ENCODE results near the gene BMI1.

BMI1 gene

DNA sequence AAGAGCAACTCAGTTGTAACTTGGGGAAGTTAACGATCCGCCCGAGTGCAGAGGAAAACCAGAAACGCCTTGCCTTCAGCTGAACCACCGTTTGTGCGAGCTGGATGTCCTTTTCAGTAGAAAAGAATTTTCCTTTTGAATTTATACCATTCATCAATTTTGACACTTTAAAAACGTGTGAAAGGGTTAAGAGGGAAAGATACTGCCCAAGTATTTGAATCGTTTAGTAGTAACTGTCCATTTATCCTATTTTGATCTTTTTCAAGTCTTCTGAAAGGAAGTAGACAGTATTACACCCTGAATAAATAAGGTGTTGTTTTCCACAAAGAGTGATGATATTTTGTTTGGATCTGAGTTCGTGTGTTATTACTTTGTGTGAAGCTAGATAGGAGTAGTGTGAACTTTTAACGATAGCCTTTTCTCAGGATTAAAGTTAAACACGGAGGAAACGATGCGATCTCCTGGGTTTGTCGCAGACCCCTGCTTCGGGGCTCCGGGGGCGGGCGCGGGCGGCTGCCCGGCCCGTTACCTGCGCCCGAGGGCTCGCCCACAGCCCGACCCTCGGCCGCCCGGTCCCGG lies 830 bp upstream of the BMI1 start:
- no peak for DNase-seq (ENCODE audit: low read depth in 2 of 2)

DNA sequence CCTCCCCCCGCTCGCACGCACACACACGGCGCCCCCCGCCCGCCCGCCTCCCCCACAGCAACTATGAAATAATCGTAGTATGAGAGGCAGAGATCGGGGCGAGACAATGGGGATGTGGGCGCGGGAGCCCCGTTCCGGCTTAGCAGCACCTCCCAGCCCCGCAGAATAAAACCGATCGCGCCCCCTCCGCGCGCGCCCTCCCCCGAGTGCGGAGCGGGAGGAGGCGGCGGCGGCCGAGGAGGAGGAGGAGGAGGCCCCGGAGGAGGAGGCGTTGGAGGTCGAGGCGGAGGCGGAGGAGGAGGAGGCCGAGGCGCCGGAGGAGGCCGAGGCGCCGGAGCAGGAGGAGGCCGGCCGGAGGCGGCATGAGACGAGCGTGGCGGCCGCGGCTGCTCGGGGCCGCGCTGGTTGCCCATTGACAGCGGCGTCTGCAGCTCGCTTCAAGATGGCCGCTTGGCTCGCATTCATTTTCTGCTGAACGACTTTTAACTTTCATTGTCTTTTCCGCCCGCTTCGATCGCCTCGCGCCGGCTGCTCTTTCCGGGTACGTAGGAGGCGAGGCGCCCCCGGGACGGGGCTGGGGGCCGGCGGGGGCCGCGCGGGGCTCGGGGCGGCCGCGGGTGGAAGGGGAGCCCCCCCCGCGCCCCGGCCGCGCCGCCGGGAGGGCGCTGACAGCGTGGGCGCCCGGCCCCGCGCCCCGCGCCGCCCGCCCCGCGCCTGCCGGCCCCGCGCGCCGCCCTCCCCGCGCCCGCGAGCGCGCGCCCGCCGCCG lies 441 bp downstream of the BMI1 start:
- no peak for DNase-seq (ENCODE audit: low read depth in 2 of 2)

DNA sequence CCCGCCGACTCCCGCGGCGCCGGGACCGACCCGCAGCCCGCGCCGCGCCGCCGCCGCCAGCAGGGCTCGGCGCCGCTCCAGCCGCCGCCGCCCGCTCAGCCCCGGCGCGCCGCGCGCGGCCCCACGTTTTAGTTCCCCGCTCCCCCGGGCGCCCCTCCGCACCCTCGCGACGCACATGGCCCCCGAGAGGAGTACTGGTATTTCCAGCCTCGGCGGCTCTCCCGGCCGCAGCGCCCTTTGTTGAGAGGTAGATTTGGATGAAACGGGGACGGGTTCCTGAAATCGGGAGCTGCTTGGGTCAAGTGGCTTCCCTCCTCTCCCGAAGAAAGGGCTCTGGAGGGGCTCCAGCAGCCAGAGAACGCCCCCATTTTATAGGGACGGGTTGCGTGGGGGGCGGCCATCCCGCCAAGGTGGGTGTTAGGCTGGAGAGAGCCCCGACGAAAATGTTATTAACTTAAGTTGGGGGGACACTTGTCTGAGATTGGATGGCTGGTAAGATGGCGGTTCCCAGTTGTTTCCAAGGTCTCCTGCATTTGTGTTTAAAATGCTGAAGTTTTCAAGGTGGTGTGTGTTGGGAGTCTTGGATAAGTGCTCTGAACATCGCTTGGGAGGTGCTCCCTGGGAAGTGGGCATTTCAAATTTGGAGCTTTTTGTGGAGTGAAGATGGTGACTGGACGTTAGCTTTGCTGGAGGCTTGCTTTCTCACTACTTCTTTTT lies 1.2 kb downstream of the BMI1 start:
- no peak for DNase-seq (ENCODE audit: low read depth in 2 of 2)

DNA sequence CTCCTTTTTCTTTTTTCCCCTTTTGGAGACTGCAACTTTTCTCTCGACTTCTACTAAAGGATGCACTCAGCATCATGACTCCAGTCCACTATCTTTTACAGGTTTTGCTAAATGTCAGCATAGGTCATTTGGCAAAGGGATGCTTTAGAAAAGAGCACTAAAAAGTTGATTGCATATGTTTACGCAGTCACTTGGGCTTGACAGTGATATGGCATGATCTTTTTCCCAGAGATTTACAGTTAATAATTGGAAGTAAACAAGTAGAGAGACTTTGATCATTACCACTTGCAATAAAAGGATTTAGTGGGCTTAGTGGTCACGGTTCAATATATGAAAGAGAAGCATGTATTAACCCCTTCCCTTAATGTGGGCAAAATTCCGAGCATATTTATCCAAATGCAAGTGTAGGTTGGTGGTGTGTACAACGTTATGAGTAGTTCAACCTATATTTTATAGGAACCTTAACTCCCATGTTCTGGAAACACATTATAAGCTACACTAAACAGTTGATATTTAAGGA lies 1.8 kb downstream of the BMI1 start:
- DNase-seq (ENCODE audit: low read depth in 2 of 2), result no peak

DNA sequence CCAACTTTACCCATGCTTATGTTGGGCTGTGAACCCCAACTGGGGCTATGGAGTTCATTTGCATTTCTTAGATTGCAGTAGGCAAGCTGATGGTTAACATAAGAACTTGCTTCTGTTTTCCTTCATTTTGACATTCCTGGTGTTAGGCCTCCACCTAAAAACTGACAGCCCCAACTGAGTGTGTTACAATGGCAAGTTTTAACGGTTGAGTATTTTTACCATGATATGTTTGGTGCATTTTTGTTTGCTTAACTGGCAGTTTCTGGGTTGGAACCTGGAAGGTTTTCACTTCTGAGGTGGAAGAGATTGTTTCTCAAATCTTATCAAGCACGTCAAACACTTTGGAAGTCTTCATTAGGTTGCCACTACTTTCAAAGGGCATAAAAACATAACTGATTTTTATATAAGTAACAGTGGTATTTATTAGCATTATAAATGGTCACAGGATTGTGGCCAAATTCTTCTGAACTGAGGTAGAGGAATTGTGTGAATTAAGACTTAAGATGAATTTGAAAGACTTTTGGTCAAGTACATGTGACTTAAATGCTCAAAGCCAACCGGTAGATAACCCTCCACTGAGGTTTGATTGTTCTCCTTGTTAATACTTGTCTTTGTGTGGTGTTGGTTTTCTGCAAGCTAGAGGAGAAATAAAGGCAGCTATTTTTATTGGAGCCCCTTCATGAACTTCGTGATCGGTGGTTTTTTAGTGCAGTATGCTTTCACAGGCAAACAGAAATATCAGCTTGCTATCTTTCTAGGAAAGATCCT lies 2.8 kb downstream of the BMI1 start:
- no peak for DNase-seq (ENCODE audit: low read depth in 2 of 2)

DNA sequence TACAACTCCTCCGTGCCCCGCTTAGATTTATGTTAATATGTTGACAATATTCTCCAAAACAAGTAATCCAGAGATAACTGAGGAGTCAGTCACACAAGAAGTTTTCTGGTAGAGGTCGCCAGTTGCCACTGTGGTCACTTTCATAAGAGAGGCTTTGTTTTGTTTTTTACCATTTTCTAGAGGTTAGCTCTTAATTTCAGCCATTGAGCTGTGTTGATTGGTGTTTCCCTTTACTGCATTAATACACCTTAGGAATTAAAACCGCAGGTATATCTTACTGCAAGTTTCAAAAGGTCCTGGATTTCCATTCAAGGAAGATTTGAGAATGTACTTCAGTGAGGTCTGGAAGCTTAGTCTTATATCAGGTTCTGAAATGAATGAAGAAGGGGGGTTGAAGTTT lies 3.5 kb downstream of the BMI1 start:
- DNase-seq (ENCODE audit: low read depth in 2 of 2), result no peak

DNA sequence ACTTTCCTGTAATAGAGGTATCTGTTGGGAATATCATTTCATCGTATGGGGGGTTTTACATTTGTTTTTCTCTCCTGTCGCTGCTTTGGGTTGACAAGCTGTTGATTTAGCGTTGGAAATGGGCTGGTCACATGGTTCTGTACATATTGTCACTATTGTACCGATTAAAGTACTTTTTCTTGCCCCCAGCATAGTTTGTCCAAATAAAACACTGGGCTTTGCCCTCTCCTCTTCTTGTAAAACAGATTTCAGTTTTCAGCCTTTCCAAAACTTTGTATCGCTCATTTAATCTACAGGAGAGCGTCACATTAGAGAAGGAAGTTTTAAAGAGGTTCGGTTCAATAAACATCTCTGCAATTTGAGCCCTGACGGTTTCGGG lies 4.0 kb downstream of the BMI1 start:
- no peak for DNase-seq (ENCODE audit: low read depth in 2 of 2)

DNA sequence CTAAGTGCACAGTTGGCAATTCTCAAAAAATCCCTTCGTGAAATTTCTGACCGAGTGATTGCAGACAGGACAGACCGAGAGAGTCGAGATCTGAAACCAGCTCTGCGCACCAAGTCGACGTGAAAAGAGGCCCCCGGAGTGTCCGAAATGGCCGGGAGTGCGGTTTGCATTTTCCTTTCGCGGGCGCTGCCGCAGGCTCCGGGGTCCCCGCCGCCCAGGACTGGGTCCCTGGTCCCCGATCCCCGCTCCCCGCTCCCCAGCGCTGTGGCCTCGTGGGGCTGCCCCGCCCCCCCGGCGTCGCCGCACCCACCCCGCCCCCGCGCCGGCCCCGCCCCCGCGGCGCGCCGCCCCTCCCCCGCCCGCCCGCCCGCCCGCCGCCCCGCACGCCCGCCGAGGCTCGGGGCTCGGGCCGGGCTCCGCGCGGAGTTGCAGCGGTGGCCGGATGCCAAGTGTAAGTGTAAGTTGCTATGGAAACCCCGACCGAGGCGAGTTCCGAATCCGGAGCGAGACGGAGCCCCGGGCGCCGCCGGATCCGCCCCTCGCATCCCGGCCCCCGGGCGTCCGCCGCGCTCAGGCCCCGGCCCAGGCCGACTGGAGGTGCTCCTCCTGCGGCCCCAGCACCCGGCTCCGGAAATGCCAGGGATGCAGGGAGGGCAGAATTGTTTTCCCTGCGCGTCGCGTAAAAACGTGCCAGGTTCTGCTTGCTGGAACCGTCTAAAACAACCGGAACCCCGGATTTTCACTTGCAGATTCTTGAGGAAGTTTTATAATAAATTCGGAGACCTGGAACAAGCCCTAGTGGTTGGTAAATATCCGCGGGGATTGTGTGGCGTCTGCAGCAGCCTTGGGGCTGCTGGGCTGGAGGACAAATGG lies 4.6 kb downstream of the BMI1 start:
- no peak for DNase-seq (ENCODE audit: low read depth in 2 of 2)

DNA sequence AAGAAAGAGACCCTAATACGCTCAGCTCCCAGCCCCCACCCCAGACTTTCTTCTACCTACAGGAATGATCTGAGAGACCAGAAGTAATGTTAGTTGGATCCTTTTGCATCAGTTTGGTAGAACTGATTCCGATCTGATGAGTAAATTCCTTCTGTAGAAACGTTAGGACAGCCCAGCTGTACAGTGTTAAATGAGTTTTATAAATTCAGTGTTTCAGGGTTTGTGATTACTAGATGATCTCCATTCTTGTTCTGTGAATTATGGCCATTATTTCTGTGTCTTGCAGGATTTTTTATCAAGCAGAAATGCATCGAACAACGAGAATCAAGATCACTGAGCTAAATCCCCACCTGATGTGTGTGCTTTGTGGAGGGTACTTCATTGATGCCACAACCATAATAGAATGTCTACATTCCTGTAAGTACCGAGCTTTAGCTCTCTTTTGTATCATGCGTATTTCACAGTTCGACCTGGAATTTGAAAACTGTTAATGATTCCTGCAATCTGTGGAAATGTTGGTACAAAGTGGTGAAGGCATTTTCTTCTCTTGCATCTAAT lies 5.3 kb downstream of the BMI1 start:
- DNase-seq (ENCODE audit: low read depth in 2 of 2), result no peak

DNA sequence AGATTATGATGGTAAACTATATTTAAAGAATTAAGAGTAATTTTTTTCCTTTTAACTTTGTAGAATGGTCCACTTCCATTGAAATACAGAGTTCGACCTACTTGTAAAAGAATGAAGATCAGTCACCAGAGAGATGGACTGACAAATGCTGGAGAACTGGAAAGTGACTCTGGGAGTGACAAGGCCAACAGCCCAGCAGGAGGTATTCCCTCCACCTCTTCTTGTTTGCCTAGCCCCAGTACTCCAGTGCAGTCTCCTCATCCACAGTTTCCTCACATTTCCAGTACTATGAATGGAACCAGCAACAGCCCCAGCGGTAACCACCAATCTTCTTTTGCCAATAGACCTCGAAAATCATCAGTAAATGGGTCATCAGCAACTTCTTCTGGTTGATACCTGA lies 8.3 kb downstream of the BMI1 start:
- no peak for DNase-seq (ENCODE audit: low read depth in 2 of 2)

DNA sequence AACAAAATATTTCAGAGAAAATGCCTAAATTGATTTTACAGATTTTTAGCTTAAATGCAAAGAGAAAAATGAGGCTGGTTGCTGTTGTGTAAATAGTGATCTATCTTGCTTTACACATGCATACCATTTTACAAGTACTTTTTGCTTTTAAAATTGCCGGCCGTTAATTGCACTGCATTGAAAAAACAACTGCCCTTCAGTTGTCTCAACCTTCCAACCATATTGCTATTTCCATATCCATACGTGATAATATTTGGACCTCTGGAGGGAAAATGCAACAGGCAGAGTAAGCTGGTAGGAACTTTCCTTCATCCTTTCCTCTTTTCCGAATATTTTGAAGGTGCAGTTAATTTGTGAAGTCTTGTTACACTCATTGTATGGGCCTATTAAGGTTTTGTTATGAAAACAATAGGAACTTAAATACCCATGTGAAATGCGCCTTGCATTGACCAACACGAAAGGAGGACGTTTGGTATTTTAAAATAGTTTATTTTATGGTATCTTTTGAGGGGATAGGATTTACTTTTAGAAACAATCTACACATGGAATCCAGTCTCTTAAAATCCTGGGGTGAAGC lies 11.3 kb downstream of the BMI1 start:
- no peak for DNase-seq (ENCODE audit: low read depth in 2 of 2)

DNA sequence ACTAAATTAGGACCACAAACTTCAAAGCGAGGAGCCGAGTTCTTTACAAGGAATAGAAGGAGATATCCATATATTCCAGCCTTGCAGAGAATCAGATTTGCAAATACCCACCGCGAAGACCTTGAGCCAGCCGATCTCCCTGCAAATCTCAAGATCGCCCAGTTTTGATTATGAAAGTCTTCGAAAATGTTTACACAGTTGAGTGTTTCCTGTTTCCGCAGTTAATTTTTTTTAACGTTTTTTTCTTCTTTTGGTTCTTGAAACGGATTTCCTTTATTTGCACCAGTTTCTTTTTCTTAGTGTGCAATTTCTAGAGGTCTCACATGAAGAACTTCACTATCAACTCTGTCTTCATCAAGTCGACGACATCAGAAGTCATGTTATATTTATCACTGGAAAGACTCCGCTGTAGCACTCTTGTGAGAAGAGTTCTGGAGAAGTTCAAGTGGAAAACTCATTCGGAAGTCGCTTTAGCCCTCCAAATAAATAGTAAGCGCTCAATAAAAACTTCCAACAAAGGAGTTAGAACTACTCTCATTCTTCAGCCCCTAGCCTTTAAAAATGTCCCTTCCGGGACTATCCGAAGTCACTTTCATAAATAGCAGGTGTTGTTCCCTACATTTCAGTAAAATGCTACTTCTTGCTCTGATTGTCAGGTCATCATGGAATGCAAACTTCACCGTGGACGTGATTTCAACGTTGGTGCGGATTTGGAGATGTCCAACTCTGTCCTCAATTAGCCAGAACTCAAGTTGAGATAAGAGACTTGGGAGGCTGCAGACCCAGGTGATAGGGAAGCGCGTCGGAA lies 12.5 kb downstream of the BMI1 start:
- DNase-seq (ENCODE audit: low read depth in 2 of 2), result no peak

DNA sequence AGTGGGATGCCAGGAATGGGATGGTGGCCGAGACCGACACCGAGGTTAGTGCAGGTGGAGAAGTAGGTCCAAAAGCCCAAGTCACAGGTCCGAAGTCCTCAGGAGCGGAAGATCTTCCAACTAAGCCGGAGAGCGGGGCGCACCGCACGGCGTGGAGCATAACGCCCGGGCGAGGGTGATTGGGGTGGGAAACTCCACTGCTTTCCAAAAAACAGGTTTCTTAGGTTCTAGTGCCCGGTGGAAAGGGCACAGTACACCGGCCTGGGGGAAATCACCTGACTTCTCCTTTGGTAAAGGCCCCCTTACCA lies 13.0 kb downstream of the BMI1 start:
- DNase-seq (ENCODE audit: low read depth in 2 of 2), result no peak

DNA sequence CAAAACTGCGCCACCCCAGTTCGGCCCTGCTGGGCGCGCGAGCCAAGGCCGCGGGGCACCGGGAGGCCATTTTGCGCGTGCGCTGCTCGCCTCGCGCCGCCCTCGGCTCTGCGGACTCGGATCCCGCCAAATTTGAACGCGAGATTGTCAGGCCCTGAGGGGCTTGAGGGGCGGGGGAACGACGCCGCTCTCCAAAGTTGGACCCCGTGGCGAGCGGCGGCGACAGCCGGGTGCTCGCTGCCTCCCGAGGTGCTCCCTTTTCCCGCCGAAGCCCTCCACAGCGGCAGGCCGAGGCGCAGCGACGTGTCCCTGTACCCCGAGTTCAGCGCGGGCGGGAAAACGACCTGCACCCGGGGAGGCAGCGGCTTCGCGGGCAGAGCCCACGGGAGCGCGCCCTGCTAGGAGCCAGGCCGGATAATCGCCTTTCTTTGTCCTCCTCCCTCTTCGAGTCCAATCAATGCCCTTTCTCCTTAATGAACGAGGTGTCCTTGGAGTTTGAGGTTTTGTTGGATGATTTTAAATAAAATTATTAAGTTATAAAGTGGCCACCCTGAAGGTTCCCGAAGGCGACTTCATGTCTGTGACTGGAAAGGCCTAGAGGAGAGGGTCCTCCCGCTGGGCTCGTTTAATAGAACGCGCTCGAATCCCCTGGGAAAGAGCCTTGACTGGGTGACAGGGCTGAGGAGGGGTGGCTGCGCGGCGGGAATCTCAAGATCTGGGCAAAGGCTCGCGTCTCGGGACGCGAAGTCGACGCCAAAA lies 13.7 kb downstream of the BMI1 start:
- no peak for DNase-seq (ENCODE audit: low read depth in 2 of 2)

DNA sequence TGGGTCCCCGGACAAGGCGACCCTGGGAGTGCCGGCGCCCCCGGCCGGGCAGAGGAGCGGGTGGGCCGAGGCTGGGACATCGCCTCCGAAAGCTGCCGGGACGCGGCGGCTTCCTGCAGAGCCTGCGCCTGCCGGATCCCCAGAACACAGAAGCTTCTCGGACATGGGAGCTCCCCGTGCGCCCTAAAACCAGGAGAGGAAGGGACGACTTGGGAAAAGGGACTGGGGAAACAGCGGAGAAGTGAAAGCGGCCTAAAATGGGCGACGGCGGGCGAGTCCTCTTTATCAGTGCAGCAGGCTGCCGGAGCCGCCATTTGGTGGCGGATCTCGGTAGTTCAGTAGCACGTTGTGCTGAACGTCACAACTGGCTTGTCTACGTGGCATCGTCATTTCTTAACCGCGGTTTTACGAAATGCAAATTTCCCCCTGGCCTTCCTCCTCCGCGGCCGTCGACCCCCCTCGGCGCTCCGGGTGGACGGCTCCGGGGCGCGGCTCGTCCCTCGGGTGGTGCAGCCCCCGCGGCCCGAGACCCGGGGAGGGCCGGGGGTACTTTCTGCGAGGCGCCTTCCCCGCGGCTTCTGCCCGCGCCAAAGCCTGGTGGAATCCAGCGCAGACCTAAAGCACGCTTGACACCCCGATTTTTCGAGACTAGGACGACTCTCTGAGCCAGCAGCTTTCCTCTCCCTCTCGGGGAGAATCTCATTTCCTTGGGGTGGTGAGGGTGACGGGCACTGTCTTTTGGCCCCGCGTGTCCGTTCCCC lies 14.5 kb downstream of the BMI1 start:
- DNase-seq (ENCODE audit: low read depth in 2 of 2), result no peak

DNA sequence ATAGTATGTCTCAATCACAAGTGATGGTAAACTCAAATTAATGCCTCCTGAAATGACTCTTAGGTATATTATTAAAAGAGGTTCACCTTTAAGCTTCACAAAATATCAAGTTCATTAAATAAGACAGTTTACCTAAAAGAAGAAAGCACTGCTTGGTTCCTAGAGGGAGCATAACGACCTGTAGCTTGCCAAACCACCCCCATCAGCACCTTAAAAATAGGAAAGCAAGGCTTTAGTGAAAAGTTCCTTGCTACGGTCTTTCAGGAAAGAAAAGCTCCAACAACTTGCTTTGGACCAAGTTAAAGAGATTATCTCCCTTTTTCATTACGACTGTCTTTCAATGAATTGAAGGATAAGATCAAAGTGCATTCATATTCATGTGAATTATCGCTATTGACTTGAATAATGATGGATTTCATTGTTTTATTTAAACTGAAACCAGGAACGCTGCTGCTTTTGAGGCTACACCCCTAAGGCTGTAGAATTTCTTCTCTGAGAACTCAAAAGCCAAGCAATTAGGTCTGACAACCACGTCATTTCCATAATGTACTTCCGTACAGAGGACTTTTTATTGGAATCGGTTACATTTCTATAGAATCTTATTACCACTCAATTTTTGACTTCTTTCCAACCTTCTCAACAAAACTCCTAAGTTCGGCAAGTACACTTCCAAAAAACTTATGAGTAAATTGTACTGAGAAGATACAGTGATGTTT lies 17.4 kb downstream of the BMI1 start:
- DNase-seq (ENCODE audit: low read depth in 2 of 2), result no peak

DNA sequence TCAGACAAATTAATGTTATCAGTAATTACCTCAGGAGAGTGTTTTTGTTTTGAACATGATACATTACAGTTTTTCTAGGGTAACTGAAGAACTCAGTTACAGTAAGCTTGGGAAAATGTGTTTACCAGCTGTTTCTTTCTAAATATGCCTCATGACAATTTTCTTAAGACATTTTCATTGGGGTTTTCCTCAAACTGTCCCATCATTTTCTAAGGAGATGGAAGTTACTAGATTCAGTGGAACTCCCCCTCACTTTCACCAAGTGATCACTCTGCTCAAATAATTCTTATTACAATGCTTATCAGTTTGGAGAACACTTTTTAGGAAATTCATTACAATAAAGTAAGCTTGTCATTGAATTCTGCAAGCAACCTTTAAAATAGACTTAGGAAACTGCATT lies 18.0 kb downstream of the BMI1 start:
- DNase-seq (ENCODE audit: low read depth in 2 of 2), result no peak

Data from stimulated activated CD8-positive, alpha-beta memory T cell treated with anti-CD3 and anti-CD28 coated beads, Interleukin-7, amount 100 ng/mL, for 1 hour (primary cell).